HL-60 (cell line): ENCODE data around the gene PRSS16.
"Not testable (repeated sequence)": the region's sequence is repeated elsewhere in the genome, so short reads cannot be mapped to it uniquely, and the experiment has no call there.

Experiments
- DNase-seq, 2 experiments: peaks; one replicate each; pipeline ENCODE4 v3.0.0-alpha.2; 2010 to 2020; ENCODE audit warnings: low read depth in 1 of 2, low spot score in 1 of 2
- H3K27ac ChIP-seq: fragments of 250-450 bp; sonication (Bioruptor Pico); replicated peaks from 2 replicates; pipeline ENCODE4 v1.5.1; 2020; ENCODE audit warnings: mild to moderate bottlenecking, moderate library complexity
- H3K27me3 ChIP-seq: fragments of 250-450 bp; sonication (Bioruptor Pico); 2 replicates; pipeline ENCODE4 v1.5.1; 2021; ENCODE audit warnings: mild to moderate bottlenecking, moderate library complexity; ENCODE audit not compliant: insufficient read depth, poor library complexity, severe bottlenecking
- H3K4me3 ChIP-seq: replicated peaks from 2 replicates; pipeline ENCODE4 v1.5.1; 2011; ENCODE audit warnings: mild to moderate bottlenecking, control low read depth, low read length; ENCODE audit not compliant: insufficient read depth
- GABPA ChIP-seq: IDR thresholded peaks from 2 replicates; pipeline ENCODE4 v1.6.1; 2012; ENCODE audit warnings: low read depth
- POLR2AphosphoS5 ChIP-seq: IDR thresholded peaks from 2 replicates; pipeline ENCODE4 v1.6.1; 2012; ENCODE audit warnings: low read depth
- SPI1 ChIP-seq: IDR thresholded peaks from 2 replicates; pipeline ENCODE4 v1.6.1; 2012; ENCODE audit warnings: low read depth, mild to moderate bottlenecking, borderline replicate concordance
- TF ChIP-seq, protein P1 (sequence below): IDR thresholded peaks from 2 replicates; pipeline ENCODE4 v1.6.1; 2012; ENCODE audit warnings: low read depth; ENCODE audit not compliant: insufficient replicate concordance
- TF ChIP-seq, protein P2 (sequence below): IDR thresholded peaks from one replicate; pipeline ENCODE4 v1.5.1; 2011; ENCODE audit warnings: low read length, control low read depth, inconsistent platforms; ENCODE audit not compliant: insufficient read depth

Gene PRSS16

DNA sequence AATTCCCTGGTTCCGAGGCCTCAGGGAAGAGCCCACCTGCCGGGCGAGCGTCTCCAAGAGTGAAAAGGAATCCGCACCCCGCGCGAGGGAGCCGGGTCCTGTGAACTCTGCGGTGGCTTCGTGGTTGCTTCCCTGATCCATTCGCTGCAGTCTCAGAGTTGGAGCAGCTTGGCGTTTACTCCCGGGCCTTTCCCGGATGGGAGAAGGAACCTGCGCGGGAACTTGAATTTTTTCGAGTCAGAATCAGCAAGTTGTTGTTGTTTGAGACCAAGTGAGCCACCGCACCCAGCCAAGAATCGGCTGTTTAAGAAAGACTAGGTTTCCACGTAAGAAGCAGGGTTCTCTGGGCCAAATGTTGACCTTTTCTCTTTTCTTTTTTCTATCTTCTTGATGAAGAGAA, 12.9 kb downstream of the PRSS16 start:
- Histone ChIP-seq H3K27me3 (no peaks in the 10 kb centered on the region), H3K4me3 (no peak overlapping the region), H3K27ac (no peak overlapping the region)
- DNase-seq: no peak
- TF ChIP-seq SPI1: no peak
- TF ChIP-seq, protein P1, sequence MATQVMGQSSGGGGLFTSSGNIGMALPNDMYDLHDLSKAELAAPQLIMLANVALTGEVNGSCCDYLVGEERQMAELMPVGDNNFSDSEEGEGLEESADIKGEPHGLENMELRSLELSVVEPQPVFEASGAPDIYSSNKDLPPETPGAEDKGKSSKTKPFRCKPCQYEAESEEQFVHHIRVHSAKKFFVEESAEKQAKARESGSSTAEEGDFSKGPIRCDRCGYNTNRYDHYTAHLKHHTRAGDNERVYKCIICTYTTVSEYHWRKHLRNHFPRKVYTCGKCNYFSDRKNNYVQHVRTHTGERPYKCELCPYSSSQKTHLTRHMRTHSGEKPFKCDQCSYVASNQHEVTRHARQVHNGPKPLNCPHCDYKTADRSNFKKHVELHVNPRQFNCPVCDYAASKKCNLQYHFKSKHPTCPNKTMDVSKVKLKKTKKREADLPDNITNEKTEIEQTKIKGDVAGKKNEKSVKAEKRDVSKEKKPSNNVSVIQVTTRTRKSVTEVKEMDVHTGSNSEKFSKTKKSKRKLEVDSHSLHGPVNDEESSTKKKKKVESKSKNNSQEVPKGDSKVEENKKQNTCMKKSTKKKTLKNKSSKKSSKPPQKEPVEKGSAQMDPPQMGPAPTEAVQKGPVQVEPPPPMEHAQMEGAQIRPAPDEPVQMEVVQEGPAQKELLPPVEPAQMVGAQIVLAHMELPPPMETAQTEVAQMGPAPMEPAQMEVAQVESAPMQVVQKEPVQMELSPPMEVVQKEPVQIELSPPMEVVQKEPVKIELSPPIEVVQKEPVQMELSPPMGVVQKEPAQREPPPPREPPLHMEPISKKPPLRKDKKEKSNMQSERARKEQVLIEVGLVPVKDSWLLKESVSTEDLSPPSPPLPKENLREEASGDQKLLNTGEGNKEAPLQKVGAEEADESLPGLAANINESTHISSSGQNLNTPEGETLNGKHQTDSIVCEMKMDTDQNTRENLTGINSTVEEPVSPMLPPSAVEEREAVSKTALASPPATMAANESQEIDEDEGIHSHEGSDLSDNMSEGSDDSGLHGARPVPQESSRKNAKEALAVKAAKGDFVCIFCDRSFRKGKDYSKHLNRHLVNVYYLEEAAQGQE: no peak
- TF ChIP-seq, protein P2, sequence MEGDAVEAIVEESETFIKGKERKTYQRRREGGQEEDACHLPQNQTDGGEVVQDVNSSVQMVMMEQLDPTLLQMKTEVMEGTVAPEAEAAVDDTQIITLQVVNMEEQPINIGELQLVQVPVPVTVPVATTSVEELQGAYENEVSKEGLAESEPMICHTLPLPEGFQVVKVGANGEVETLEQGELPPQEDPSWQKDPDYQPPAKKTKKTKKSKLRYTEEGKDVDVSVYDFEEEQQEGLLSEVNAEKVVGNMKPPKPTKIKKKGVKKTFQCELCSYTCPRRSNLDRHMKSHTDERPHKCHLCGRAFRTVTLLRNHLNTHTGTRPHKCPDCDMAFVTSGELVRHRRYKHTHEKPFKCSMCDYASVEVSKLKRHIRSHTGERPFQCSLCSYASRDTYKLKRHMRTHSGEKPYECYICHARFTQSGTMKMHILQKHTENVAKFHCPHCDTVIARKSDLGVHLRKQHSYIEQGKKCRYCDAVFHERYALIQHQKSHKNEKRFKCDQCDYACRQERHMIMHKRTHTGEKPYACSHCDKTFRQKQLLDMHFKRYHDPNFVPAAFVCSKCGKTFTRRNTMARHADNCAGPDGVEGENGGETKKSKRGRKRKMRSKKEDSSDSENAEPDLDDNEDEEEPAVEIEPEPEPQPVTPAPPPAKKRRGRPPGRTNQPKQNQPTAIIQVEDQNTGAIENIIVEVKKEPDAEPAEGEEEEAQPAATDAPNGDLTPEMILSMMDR: no peak

DNA sequence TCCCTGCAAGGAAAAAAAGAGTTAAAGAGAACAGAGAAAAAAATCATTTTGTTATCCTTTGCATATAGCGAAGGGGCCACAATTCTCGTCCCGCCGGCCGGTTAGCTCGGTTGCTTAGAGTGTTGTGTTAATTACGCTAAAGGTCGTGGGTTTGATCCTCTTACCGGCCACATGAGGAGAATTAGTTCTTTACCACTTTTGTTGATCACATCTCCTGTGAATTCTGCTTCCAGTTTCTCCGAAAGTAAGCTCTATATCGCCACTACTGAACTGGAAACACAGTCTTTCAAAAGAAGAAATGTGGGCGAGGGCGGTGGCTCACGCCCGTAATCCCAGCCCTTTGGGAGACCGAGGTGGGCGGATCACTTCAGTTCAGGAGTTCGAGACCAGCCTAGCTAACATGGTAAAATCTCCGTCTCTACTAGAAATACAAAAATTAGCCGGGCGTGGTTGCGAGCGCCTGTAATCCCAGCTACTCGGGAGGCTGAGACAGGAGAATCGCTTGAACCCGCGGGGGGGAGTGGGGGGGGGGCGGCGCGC, 13.4 kb downstream of the PRSS16 start:
- Histone ChIP-seq H3K4me3 (no peak overlapping the region), H3K27ac (no peak overlapping the region), H3K27me3 (no peaks in the 10 kb centered on the region)
- DNase-seq: no peak
- TF ChIP-seq, protein P1: no peak
- TF ChIP-seq GABPA (no peak), SPI1 (no peak), POLR2AphosphoS5 (no peak)
- TF ChIP-seq, protein P2: no peak

DNA sequence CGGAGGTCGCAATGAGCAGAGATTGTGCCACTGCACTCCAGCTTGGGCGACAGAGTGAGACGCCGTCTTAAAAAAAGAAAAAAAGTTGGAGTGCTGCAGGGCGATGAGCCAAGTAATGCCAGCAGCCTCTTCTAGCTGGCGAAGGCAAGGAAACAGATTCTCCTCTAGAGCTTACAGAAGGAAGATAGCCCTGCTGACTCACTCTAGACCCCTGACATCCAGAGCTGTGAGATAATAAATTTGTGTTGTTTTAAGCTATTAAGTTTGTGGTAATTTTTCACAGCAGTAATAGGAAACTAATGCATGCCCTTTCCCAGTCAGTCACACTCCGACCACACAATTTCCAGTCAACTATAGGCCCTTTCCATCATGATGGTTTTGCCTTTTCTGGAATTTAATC, 16.4 kb downstream of the PRSS16 start:
- Histone ChIP-seq H3K27ac (no peak overlapping the region), H3K4me3 (no peak overlapping the region), H3K27me3 (no peaks in the 10 kb centered on the region)
- no peak for DNase-seq
- no peak for TF ChIP-seq SPI1
- TF ChIP-seq, protein P1: no peak
- no peak for TF ChIP-seq GABPA
- TF ChIP-seq, protein P2: no peak
- no peak for TF ChIP-seq POLR2AphosphoS5

DNA sequence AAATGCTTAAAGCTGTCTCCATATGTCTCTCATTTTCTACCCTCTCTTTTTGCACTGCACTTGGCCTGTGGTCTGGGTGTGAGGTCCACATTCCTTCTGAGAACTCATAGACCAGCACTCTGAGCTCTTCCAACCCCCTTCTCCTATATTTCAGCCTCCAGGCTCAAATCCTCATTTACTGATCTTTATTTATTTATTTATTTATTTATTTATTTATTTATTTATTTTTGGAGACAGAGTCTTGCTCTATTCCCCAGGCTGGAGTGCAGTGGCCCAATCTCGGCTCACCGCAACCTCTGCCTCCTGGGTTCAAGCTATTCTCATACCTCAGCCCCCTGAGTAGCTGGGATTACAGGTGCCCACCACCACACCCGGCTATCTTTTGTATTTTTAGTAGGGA, 19.5 kb downstream of the PRSS16 start:
- H3K27me3 ChIP-seq, H3K27ac ChIP-seq, DNase-seq, H3K4me3 ChIP-seq: not testable (repeated sequence)
